GM12874 (cell line): Measurements from ENCODE around the gene PGM1.

Experiments
- CTCF ChIP-seq: IDR thresholded peaks from 2 replicates; pipeline ENCODE4 v1.5.1; 2011; ENCODE audit warnings: low read depth, mild to moderate bottlenecking, control low read depth, low read length, moderate library complexity; ENCODE audit not compliant: insufficient read depth

PGM1 gene

DNA sequence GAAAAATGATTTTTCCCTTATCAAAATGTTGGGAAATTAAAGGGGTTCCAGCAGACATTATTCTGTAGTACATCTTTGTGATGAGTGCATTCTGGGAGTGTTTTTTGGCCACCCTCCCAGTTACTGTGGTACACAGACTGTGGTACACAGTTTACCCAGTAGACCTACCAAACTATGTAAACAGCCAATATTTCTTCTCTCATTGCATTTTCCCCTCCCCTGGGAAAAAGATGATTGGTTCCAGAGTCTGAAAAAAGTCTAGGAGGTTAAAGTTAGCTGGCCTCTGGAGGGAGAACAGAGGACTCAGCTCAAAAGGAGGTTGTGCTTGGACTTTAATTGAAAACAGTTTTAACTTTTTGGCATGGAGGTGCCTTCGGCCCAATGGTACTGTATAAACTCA lies 42.5 kb downstream of the PGM1 start:
- TF ChIP-seq CTCF, result no peak

GRCh38 chr1:63636192-63637105 lies 43.2 kb downstream of the PGM1 start:
- TF ChIP-seq CTCF, result no peak

GRCh38 chr1:63638471-63638870 lies 45.3 kb downstream of the PGM1 start:
- no peak for TF ChIP-seq CTCF

- no peak for TF ChIP-seq CTCF
These were observed 45.7 kb downstream of the PGM1 start for GRCh38 chr1:63638875-63639274.

DNA sequence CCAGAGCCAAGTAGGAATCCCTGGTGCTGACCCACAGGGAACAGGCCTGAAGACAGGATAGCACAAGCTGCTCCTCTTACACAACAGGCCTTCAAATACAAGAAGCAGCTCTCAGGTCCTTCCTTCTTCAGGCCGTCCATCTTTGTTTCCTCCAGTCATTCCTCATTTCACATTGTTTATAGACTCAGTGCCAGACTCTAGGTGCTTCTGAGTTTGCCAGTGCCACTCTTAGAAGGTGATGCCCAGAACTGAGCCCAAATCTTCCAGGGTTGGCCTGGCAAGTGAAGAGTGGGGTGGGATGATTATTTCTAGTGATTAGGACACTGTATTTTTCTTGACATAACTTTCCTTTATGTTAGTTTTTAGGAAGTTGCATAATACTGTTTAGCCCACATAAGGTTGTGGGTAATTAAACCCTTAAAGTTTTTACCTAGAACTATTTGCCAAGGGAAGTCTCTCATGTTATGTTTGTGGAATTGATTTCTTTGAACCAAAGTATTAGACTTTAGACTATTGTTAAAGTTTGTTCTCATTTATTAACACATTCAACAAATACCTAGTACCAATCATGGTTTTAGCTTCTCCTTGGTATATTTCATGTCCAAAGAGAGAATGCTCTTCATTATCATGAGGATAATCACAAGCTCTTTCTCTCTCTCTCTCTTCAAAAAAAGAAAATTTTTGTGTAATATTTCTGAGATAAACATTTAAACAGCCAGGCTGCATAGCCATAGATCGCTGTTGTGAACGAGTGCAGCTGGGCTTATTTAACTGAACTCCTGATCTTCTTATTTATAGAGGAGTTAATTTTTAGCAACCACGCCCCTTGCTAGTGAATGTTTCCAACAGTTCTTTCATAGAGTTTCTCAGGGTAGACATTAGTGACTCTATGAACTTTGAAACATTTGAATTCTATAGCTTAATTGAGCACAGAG lies 47.7 kb downstream of the PGM1 start:
- TF ChIP-seq CTCF, result no peak

GRCh38 chr1:63641615-63642014 lies 48.4 kb downstream of the PGM1 start:
- no peak for TF ChIP-seq CTCF

GRCh38 chr1:63642901-63643300 lies 49.7 kb downstream of the PGM1 start:
- TF ChIP-seq CTCF, result no peak
